Esophagus squamous epithelium (tissue), 4 donors: ENCODE results near the gene CPNE7.

Experiments used
- POLR2A ChIP-seq, 4 donors: fragments of 450-650 bp; IDR thresholded peaks; one replicate each; pipeline ENCODE4 v1.6.1; 2017; ENCODE audit warnings: antibody characterized with exemption in 4 of 4, mild to moderate bottlenecking in 4 of 4, moderate library complexity in 3 of 4
- TF ChIP-seq, protein P1 (sequence below), 6 experiments: fragments of 450-650 bp in 4 of 6; fragments of 200-600 bp in 2 of 6; sonication (generic) in 2 of 6; IDR thresholded peaks; one replicate each; pipeline ENCODE4 v1.5.1; 2016 to 2019; ENCODE audit warnings: antibody characterized with exemption in 6 of 6, mild to moderate bottlenecking in 4 of 6, moderate library complexity in 4 of 6

DNA sequence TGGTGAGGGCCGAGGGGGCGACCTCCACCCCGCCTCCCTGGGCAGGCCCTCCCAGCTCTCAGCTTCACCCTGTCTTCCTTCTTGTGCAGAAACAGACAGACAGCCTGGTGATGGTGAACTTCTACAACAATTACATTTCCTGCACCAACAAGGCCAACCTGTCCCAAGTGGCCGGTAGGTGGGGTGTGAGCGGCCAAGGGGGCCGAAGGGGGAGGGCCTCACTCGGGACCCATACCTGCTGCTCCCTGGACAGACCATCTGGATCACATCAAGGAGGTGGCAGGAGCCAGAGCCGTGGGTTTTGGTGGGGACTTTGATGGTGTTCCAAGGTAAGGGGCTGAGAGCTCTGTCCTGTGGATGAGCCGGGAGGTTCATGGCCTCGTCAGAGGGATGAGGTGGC is 61.8 kb downstream of the CPNE7 start:
- TF ChIP-seq POLR2A (IDR thresholded peaks at IDR 0.05) = no peak
- TF ChIP-seq, protein P1, sequence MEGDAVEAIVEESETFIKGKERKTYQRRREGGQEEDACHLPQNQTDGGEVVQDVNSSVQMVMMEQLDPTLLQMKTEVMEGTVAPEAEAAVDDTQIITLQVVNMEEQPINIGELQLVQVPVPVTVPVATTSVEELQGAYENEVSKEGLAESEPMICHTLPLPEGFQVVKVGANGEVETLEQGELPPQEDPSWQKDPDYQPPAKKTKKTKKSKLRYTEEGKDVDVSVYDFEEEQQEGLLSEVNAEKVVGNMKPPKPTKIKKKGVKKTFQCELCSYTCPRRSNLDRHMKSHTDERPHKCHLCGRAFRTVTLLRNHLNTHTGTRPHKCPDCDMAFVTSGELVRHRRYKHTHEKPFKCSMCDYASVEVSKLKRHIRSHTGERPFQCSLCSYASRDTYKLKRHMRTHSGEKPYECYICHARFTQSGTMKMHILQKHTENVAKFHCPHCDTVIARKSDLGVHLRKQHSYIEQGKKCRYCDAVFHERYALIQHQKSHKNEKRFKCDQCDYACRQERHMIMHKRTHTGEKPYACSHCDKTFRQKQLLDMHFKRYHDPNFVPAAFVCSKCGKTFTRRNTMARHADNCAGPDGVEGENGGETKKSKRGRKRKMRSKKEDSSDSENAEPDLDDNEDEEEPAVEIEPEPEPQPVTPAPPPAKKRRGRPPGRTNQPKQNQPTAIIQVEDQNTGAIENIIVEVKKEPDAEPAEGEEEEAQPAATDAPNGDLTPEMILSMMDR (IDR thresholded peaks at IDR 0.05) = no peak
